Hematopoietic multipotent progenitor cell treated with erythropoietin and hydrocortisone succinate and interleukin-3 and kit ligand, for 4 days (in vitro differentiated cells): ENCODE data around the gene C13orf46.

Experiments
- DNase-seq: peaks from one replicate; pipeline ENCODE4 v3.0.0-alpha.2; 2015

The C13orf46 gene

GRCh38 chr13:113952983-113953520 is 20.8 kb downstream of the C13orf46 start:
- no peak for DNase-seq

DNA sequence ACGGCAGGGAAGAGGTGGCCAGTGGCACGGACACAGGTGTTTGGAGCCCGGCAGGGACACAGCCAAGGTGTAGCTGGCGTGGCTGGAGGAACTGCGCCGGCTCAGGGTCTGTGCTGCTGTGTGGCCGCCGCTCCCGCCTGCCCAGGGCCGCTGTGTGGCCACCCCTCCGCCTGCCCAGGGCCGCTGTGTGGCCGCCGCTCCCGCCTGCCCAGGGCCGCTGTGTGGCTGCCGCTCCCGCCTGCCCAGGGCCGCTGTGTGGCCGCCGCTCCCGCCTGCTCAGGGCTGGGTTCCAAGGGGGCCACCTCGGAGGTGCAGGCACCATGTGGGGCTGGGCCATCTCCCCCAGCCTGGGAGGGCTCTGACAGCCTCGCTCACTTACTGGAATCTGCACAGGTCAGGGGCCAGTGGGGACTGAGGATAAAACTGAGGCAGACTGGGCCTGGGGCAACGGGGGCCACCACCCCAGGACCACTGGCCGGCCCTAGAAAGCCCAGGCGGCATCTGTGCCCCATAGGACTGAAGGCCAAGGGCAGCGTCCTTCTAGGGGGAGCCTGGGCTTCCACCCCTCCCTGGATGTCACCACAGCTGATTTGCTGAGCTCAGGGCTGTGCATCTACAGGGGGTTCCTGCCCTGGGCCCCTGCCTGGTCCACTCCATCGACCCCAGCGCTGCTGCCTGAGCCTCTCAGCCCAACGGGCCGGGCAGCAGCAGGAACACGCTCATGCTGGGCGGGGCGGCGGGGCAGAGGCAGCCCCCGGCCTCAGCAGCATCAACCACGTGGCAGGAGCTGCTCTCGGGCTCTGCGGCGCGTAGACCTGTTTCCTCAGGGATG is 21.5 kb downstream of the C13orf46 start:
- DNase-seq, result no peak

DNA sequence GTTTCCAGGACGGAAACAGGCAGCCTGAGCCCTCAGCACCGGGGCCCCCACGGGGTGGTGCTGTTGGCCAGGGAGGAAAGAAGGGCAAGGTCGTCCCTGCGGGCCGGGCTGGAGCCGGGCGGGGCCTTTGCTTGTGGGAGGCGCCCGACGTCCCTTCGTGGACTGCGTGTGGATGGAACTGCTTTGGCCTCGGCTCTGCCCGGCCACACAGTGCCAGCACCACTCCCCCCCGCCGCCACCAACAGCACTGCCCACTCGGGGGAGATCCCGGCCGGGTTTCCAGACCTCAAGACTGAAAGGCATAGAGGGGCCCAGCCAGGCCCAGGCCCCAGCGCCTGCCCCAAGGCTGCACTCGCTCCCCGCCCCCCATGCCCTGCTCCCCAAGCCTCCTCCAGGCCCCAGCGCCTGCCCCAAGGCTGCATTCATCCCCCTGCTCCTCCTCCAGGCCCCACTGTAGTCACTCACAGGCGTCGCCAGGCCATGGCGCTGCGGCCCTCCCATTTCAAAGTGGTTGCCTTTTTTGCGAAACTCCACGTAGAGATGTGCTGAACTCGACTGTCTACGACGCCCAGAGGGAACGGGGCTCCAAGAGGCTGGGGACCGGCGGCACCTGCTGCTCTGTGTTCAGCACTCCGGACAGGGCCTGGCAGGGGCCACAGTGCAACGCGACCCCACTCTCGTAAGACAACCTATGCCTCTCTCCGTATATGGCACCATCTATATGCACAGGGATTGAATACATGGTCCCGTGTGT is 22.5 kb downstream of the C13orf46 start:
- peak; percentile 88 for DNase-seq

DNA sequence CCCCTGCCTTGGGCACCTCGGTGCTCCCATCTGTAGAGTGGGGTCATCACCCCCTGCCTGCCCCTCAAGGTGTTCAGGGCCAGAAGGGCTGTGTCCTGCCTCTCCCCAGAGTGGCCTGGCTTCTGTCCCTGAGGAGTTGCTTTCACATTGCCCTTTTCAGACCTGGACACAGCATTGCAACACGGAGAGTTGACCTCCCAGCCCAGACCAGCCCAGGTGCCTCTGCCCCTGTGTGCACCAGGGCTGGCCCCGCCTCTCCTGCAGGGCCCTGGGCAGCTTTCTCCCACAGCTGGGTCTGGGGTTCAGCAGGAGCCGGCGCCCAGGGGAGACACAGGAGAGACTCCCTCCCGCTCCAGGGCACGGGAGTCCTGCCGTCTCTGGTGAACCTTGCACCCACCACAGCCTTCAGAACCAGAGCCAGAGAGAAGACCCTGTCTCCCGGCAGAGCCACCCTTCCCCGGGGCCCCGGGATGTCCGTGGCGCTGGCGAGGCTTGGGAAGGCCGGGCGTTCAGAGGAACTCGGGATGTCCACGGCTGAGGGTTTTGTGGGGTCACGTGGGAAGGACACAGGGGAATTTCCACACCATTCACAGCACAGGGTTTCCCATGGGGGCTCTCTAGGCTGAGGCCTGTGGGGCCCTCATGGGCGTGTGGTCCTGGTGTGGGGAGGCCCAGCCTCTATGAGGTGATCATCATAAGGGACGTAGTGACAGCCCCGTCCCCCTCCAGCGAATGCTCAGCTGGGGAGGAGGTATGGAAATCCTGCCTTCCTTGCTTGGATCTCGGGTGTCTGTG is 23.2 kb downstream of the C13orf46 start:
- DNase-seq, result no peak

DNA sequence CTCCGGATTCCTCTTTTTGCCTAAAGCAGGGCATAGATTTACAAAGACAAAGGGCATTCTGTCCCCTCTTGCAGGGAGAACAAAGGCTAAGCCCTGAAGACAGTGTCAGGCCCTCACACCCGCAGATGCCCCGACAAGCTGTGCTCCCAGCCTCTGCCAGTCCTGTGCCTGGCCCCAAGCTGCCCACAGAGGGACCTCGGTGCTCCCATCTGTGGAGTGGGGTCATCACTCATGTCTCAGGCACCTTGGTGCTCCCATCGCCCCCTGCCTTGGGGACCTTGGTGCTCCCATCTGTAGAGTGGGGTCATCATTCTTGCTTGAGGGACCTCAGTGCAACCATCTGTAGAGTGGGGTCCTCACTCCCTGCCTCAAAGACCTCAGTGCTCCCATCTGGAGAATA is 24.3 kb downstream of the C13orf46 start:
- DNase-seq, result no peak

- DNase-seq, result peak; percentile 33
Observed at GRCh38 chr13:113948034-113948742, 25.7 kb downstream of the C13orf46 start.

DNA sequence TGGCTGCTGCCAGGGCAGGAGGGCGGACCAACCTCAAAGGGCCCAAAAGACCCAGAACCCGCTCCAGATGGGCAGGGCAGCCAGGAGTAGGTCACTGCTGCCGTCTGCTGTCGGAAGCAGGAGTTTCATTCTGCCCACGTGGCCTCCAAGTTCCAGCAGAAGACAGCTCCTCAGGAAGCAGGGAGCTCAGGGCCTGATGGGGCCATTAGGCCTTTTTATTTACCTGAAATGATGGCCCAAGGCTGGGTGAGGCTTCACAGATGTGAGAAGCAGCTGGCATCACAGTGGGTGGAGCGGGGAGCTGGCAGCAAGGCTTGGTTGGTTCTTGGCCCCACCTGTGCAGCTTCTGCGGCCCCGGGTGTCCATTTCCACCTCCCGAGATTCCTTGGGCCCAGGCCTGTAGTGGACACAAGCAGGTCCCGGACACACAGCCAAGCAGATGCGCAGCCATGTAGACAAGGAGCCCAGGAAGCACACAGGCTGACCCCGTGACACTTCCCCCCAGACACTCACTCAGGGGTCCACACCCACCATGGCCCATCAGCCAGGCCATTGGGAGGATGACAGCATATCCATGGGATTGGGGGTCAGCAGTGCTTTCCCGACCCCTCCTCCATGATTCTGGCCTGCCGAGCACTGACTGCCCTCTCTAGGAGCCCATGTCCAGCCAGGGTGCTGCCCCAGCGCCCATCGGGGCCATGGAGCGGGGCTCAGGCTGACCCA is 26.4 kb downstream of the C13orf46 start:
- DNase-seq, result peak; percentile 35

GRCh38 chr13:113946409-113947181 is 27.3 kb downstream of the C13orf46 start:
- DNase-seq, result no peak

DNA sequence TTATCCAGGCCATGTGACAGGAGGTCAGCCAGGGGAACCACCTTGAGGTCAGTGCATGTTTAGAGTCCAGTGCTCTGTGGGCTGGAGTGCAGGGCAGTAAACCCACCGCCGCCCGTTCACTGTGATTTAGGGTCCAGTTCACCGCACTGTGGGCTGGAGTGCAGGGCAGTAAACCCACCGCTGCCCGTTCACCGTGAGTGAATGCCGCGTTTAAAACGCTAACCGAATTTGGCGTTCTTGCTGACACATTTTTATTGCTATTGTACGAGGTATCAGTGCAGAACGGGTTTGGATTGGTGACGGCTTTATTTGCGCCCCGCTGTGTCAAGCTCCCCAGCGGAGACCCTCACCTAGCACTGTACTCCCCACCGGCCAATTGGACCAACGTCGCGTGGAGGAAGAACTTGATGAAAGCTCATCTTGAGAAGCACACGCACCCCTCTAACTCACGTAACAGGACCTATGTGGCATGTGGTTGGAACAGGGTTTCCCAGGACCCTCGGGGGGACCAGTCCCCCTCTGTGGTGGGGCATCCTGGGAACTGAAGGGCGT is 27.9 kb downstream of the C13orf46 start:
- no peak for DNase-seq

DNA sequence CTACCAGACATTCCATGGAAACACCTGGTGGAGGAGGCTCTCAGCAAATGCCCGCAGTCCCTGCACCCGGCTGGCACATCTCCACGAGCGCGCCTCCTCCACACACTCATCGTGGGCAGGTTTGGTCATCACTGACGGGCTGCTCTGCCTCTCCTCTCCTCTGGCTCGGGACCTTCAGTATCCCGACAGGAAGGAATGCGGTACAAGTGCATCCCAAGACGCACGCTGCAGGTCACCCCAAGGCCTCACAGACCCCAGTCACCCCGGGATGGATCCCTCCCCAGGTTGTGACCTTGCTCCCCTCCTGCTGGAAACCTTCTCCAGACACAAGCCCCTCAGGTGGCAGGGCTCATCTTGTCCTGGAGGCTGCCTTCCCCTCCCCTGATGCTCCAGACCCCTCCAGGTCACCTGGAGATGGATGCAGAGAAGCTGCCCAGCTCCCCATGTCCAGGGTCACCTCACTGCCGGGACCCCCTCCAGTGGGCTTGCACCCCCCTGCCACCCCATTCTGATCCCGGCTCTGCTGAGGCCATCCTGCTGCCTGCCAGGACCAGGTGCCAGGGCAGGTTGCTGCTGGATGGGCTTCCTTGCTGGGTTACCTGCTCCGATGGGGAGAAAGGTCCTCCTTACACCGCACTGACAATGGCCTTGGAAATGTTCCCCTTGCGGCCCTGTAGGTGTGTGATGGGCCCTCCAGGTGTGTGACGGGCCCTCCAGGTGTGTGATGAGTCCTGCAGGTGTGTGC is 29.9 kb downstream of the C13orf46 start:
- DNase-seq, result no peak

DNA sequence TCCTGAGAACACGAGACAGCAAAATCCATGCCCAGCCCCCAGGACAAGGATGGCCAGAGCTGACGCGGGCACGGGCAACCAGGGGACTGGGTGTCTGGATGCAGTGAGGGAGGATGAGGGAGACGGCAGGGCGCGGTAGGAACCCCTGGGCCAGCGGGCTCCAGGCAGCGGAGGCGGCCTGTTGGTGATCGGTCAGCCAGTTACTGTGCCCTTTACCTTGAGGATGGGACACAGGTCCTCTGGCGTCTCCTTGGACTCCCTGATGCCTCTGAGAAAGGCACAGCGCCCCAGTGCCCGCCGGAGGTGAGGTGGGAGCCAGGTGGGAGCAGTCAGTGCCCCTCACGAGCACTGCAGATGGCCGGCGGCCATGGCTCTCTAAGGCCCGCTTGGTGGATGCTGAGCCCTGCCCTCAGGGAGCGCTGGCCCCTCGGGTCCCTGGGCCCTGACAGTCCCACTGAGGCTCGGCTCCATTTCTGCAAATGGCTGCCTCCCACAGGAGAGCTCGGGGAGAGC is 31.2 kb downstream of the C13orf46 start:
- no peak for DNase-seq

GRCh38 chr13:113941571-113942191 is 32.2 kb downstream of the C13orf46 start:
- DNase-seq, result no peak

DNA sequence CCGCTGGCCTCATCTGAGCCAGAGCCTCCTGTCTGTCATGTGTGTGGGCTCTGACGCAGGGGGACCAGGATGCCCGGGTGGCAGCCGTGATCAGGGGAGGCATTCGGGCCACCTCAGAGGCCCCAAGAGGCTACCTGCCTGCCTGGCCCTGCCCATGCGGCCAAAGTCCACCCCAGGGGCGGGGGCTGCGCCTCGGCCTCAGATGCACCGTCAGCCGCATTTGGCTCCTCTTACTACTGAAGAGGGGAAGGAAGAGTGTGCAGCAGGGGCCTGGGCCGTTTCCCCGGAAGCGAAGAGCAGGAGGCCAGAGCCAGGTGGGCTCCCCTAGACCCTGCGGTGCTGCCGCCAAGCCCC is 34.0 kb downstream of the C13orf46 start:
- no peak for DNase-seq

DNA sequence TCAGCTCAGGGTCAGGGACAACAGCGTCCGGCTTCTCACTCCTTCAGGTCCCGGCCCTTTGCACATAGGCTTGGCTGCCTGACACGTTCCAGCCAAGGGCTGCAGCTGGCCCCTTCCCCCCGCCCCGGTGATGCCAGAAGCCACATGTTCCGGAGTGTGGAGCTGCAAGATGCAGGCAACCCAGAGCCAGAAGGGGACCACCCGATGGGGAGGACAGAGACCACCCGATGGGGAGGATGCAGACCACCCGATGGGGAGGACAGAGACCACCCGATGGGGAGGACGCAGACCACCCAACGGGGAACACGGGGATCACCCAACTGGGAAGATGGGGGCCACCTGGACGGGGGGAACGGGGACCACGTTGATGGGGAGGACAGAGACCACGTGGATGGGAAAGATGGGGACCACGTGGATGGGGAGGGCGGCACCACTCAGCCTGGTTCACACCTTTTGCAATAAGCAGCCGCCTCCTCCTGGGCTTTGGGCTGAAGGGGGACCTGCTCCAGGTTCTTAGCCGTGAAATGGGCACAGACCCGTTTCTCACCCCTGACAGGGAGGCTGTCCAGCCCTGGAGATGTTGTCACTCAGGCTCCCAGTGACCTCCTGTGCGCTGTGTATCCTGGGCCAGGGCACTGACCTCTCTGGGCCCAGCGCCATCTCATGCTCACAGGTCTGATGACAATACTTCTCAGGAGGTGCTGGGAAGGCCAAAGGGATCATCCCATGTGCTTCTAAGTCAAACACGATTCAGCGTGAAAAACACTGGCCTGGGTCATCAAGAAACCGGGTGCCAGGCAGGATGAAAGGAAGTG is 34.5 kb downstream of the C13orf46 start:
- DNase-seq, result no peak

GRCh38 chr13:113938716-113939115 is 35.2 kb downstream of the C13orf46 start:
- DNase-seq, result no peak

DNA sequence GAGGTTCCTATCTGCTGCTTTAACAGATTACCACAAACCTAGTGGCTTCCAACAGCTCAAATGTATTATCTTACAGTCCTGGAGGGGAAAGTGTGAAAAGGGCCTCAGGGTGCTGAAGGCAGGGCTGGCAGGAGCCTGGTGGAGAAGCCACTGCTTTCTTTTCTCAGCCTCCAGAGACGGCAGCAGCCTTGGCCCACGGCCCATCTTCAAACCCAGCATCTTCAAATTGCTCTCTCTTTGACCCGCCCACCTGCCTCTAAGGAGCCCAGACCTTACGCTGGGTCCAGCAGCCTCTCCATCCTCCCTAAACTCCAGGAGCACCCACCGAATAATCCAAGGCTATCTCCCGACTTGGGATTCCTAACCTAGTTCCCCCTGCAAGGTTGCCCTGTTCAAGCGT is 35.6 kb downstream of the C13orf46 start:
- DNase-seq, result no peak

GRCh38 chr13:113937527-113938180 is 36.2 kb downstream of the C13orf46 start:
- no peak for DNase-seq

GRCh38 chr13:113937073-113937472 is 36.8 kb downstream of the C13orf46 start:
- DNase-seq, result no peak
